GM19395 (cell line): Measurements from ENCODE around the gene SCAND1.
"Not testable (repeated sequence)": the region's sequence is repeated elsewhere in the genome, so short reads cannot be mapped to it uniquely, and the experiment has no call there.

Source experiments
- ATAC-seq: cut with Tn5 transposase; IDR thresholded peaks from one replicate; pipeline ENCODE4 v1.9.1; 2021; ENCODE audit warnings: mild to moderate bottlenecking, moderate library complexity; ENCODE audit not compliant: unreplicated experiment

The SCAND1 gene

GRCh38 chr20:35954200-35954906 lies at the start of gene SCAND1:
Gene SCAND1, minus strand, starts transcription at chr20:35954502. Its CDS starts 218 bp downstream, at chr20:35954284.
- ATAC-seq: peak; percentile 86

DNA sequence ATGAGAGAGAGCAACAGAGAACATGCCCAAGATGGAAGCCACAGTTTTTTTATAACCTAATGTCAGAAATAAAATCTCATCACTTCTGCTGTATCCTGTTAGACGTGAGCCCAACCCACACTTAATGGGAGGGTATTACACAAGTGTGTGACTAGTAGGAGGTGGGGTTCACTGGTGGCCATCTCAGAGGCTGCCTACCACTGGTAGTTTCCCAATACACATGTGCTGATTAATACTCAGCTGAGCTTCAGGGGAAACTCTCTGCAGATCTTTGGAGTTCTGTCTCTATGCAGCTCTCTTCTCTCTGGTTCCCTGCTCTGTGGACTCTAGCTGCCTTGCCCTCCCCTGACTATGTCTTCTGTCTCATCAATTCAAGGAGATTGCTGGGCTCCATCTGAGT lies 49.7 kb upstream of the SCAND1 start:
- no peak for ATAC-seq

DNA sequence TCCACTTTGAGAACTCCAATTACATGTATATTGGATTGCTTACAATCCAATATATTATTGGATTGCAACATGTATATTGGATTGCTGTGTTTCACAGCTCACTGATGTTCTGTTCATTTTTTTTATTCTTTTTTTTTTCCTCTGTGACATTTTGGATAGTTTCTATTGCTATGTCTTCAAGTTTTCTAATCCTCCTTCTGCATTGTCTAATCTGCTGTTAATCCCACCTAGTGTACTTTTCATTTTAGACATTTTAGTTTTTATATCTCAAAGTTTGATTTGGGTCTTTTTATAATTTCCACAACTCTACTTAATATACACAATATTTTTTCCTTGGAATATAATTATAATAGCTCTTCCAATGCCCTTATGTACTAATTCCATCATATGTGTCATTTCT lies 48.6 kb upstream of the SCAND1 start:
- ATAC-seq: no peak

DNA sequence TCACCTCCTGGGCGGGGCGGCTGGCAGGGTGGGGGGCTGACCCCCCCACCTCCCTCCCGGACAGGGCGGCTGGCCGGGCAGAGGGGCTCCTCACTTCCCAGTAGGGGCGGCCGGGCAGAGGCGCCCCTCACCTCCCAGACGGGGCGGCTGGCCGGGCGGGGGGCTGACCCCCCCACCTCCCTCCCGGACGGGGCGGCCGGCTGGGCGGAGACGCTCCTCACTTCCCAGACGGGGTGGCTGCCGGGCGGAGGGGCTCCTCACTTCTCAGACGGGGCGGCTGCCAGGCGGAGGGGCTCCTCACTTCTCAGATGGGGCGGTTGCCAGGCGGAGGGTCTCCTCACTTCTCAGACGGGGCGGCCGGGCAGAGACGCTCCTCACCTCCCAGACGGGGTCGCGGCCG lies 47.0 kb upstream of the SCAND1 start:
- ATAC-seq: not testable (repeated sequence)

GRCh38 chr20:35996492-35996891 lies 42.2 kb upstream of the SCAND1 start:
- ATAC-seq: not testable (repeated sequence)

- ATAC-seq: no peak
Observed at GRCh38 chr20:35994994-35995453, 40.7 kb upstream of the SCAND1 start.

DNA sequence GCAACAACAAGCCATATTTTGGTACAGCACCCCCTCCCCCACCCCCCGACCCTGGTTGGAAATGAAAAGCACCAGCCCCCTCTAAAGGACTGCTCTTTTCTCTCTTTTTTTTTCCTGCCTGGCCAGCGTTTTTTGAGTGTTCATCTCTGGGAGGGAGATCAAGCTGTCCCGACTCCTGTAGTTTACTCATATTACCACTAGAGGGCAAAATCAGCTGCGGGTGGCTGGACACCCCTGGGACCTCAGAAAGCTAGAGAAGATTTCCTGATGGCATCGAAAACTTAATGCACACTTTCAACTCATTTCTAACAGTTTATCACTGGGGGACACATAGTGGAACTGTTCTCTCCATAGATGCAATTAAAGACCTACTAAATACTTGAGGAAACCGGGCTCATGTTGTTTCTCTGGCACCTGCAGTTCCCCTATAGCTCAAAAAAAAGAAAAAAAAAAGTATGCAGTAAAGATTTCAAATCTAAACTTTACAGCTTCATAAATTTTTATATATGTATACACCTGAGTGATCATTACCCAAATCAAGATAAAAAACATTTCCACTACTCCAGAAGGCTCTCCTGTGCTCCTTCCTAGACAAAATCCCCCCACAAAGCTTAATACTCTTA lies 38.5 kb upstream of the SCAND1 start:
- no peak for ATAC-seq

- no peak for ATAC-seq
Observed at GRCh38 chr20:35991142-35991771, 37.0 kb upstream of the SCAND1 start.

DNA sequence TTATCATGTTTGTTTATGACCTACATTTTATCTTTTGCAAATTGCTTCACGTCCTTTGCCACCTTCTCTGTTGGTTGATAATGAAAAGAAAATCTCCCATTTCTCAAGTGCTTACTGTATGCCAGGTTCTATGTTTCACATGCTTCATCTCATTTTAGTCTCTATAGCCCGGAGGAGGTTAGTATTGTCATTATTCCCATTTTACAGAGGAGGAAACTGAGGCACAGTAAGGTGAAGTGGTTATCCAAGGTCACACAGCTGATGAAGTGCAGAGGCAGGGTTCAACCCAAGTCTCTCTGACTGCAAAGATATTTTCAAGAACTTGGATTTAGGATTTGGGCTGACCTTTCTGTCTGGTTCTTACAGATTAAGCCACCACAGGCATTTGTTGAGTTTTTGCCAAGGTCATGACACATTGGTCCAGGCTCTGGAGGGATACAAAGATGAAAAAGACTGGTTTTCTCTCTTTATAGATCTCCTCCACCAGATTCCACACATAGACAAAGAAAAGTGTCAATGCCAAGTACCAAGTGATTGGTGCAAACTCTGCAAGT lies 34.7 kb upstream of the SCAND1 start:
- no peak for ATAC-seq

GRCh38 chr20:35985806-35986205 lies 31.5 kb upstream of the SCAND1 start:
- ATAC-seq: no peak

GRCh38 chr20:35984382-35984781 lies 30.1 kb upstream of the SCAND1 start:
- ATAC-seq: no peak

- no peak for ATAC-seq
Observed at GRCh38 chr20:35981969-35982368, 27.7 kb upstream of the SCAND1 start.

DNA sequence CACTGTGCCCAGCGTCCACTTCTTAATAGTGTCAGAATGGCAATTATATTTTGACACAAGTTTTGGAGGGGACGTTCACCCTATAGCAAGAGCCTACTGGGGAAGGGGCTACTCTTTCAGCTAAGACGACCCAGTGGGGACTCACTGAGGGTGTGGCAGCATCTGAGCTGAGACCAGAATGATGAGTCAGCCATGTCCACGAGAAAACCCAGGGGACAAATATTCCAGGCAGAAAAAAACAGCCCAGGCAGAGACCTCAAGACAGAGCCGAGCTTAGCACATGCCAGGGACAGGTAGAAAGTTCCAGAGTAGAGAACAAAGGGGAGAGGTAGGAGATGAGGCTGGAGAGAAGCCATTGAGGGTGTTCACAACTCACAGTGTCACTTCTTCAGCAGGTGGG lies 25.2 kb upstream of the SCAND1 start:
- ATAC-seq: no peak

DNA sequence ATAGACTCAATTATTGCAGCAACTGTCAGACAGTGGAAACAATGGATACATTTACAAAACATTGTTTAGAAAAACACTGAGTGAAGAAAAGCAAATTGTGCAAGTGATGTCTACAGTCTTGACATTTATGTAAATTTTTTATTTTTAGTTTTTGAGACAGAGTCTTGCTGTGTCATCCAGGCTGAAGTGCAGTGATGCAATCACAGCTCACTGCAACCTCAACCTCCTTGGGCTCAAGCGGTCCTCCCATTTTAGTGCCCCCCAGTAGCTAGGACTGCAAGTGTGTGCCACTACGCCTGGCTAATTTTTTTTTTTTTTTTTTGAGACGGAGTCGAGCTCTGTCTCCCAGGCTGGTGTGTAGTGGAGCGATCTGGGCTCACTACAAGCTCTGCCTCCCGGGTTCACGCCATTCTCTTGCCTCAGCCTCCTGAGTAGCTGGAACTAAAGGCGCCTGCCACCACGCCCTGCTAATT lies 23.8 kb upstream of the SCAND1 start:
- no peak for ATAC-seq

DNA sequence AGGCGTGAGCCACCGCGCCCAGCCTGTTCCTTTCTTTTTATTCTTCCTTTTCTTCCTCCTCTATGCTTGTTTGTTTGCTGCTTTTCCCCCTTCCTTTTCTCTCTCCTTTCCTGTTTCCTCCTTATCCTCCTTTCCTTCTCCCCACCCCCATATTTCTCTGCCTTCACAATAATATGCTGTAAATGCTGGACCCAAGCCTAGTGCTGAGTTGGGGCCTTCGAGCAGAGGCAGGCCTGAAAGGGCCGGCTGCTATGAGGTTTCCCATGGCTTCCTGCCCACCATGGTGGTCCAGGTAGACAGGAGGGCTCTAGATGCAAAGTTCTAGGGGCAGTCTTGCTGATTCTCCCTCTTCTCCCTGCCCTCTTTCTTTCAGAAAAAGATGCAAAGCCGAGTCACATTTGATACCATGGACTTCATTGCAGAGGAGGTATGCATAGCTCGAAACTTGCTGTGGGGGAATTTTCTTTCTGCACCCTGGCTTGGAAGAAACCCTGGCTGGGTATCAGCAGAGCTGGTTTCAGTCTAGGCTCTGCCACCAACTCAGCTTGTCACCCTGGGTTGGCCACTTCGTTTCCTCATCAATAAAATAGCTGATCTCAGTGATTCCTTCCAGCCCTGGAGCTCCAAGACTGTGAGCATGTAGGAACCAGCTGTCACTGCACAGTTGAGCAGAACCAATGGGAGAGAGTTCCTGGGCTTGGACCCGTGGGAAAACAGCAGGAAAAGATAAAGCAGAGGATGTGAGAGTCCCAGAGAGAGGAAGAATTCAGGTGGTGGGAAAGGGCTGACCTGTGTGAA lies 21.5 kb upstream of the SCAND1 start:
- no peak for ATAC-seq

DNA sequence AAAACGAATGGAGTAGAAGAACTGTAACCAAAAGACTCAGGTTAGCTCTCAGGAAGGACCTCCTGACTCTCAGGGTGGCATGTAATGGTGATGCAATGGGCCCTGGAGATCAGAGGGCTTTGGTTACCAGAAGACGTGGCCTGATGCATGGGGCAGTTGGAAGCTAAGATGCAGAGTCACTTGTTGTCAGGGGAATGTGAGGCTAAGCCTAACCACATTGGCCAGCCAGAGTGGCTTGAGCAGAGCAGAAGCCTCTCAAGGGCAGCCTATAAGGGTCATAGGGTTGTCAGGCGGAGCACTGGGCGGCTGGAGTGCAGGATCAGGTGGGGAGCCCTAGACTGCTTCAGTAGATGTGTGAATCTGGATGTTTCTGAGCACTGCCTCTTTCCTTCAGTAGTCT lies 20.0 kb upstream of the SCAND1 start:
- ATAC-seq: no peak

DNA sequence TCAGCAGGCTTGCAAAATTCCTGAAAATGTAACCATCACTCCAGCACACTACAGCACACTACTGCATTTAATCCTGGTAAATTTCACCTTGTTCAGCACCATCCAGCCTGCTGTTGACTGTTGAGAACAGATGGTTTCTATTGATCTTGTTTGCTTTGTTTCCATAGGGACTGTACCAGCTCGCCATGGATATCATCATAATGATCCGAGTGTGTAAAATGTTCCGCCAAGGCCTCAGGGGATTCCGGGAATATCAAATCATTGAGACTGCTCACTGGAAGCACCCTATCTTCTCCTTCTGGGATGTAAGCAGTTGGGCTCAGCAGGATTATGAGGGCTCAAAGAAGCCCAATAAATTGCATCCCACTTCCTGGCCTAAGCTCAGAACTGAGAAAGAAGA lies 18.2 kb upstream of the SCAND1 start:
- ATAC-seq: no peak

GRCh38 chr20:35971981-35972380 lies 17.7 kb upstream of the SCAND1 start:
- no peak for ATAC-seq

- ATAC-seq: no peak
Observed at GRCh38 chr20:35968930-35969329, 14.6 kb upstream of the SCAND1 start.

DNA sequence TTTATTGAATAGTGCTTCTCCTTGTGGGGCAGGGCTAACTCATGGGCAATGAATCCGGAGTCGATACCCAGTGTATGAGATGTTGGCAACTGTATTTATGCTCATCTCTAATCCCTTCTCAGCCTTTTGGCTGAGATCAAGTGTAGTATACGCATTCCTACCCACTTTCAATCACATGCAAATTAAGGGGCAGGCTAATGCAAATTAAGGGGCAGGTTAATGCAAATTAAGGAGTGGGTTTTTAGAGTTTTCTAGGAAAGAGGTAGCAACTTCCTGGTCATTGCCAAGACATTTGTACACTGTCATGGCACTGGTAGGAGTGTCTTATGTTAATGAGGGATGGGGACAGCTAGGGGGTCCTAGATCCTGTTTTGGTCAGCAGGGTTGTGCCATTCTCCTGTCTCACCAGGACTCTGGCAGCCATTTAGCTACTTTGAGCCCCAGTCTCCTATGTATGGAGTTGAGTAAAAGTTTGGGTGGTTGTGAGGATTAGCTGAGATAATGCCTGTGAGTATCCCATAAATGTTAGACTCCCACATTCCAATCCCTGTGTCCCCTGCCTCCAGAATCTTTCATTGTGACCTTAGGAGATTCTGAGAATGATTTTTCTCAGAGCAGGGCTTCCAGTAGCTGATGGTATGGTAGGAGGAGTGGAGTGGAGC lies 13.8 kb upstream of the SCAND1 start, which contains the start of gene CNBD2:
Gene CNBD2 (plus strand): TSS at position 612 of the 662 bp plus-strand sequence. CDS start 173 bp downstream, outside the sequence.
- ATAC-seq: no peak
